ENCODE measurements around the gene ADGRG1. TPM values are rescaled to one million over a fixed set of nuclear protein-coding genes. Genes with fewer than 3 reads are reported as not detected.

ADGRG1 gene
- total and polyA plus RNA-seq, 2 donors (not counting 1 experiment from before 2014, with no cell fraction given): 1.6 to 1.8 TPM

GRCh38 chr16:57601801-57602478 lies 26.5 kb upstream of the ADGRG1 start:
- TF ChIP-seq EZH2 (IDR thresholded peaks at IDR 0.05; ENCODE audit: low read length, missing control alignments): no peak
- TF ChIP-seq, protein P1, sequence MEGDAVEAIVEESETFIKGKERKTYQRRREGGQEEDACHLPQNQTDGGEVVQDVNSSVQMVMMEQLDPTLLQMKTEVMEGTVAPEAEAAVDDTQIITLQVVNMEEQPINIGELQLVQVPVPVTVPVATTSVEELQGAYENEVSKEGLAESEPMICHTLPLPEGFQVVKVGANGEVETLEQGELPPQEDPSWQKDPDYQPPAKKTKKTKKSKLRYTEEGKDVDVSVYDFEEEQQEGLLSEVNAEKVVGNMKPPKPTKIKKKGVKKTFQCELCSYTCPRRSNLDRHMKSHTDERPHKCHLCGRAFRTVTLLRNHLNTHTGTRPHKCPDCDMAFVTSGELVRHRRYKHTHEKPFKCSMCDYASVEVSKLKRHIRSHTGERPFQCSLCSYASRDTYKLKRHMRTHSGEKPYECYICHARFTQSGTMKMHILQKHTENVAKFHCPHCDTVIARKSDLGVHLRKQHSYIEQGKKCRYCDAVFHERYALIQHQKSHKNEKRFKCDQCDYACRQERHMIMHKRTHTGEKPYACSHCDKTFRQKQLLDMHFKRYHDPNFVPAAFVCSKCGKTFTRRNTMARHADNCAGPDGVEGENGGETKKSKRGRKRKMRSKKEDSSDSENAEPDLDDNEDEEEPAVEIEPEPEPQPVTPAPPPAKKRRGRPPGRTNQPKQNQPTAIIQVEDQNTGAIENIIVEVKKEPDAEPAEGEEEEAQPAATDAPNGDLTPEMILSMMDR (conservative IDR thresholded peaks at IDR 0.05 in 1 of 2, IDR thresholded peaks at IDR 0.05 in 1 of 2; ENCODE audit: low read depth in 1 of 2, low read length in 2 of 2): no peak
- no peaks in the 10 kb centered on the region for H3K9me3 ChIP-seq (ENCODE audit: control insufficient read depth, insufficient read depth, low read depth, low read length)
- H2AFZ ChIP-seq (ENCODE audit: low read length): no peak overlapping the region
- no peaks in the 10 kb centered on the region for H3K79me2 ChIP-seq (ENCODE audit: control insufficient read depth, insufficient read depth, low read length)
- DNase-seq (ENCODE audit: low read depth in 2 of 2): peak in 1 of 2 donors; percentile 32
- H3K36me3 ChIP-seq (ENCODE audit: control insufficient read depth, insufficient read depth, low read length): no peaks in the 10 kb centered on the region
- H3K4me3 ChIP-seq (replicated peaks in 1 of 4; ENCODE audit: control extremely low read depth in 1 of 4, insufficient read depth in 1 of 4, low read depth in 3 of 4, low read length in 4 of 4): no peak overlapping the region
- no peak overlapping the region for H3K4me2 ChIP-seq (ENCODE audit: extremely low read depth, insufficient read depth, low read length)
- peaks cover 2% of the 10 kb centered on the region for H3K4me1 ChIP-seq (ENCODE audit: control insufficient read depth, extremely low read depth, insufficient read depth, low read length)
- H4K20me1 ChIP-seq (ENCODE audit: control insufficient read depth, extremely low read depth, insufficient read depth, low read length): no peaks in the 10 kb centered on the region
- H3K9ac ChIP-seq (ENCODE audit: insufficient read depth, low read length): no peak overlapping the region
- no peak overlapping the region for H3K27ac ChIP-seq (ENCODE audit: insufficient read depth, low read length)
- peaks cover 3% of the 10 kb centered on the region for H3K27me3 ChIP-seq (ENCODE audit: control insufficient read depth, insufficient read depth, low read length)

- Histone ChIP-seq H2AFZ (ENCODE audit: low read length) (no peak overlapping the region), H3K9me3 (ENCODE audit: control insufficient read depth, insufficient read depth, low read depth, low read length) (no peaks in the 10 kb centered on the region), H3K4me1 (ENCODE audit: control insufficient read depth, extremely low read depth, insufficient read depth, low read length) (peaks cover 2% of the 10 kb centered on the region), H3K4me3 (replicated peaks in 1 of 4; ENCODE audit: control extremely low read depth in 1 of 4, insufficient read depth in 1 of 4, low read depth in 3 of 4, low read length in 4 of 4) (no peak overlapping the region), H3K4me2 (ENCODE audit: extremely low read depth, insufficient read depth, low read length) (no peak overlapping the region), H4K20me1 (ENCODE audit: control insufficient read depth, extremely low read depth, insufficient read depth, low read length) (no peaks in the 10 kb centered on the region), H3K79me2 (ENCODE audit: control insufficient read depth, insufficient read depth, low read length) (no peaks in the 10 kb centered on the region), H3K9ac (ENCODE audit: insufficient read depth, low read length) (no peak overlapping the region), H3K36me3 (ENCODE audit: control insufficient read depth, insufficient read depth, low read length) (no peaks in the 10 kb centered on the region), H3K27ac (ENCODE audit: insufficient read depth, low read length) (no peak overlapping the region), H3K27me3 (ENCODE audit: control insufficient read depth, insufficient read depth, low read length) (peaks cover 3% of the 10 kb centered on the region)
- no peak for TF ChIP-seq EZH2 (IDR thresholded peaks at IDR 0.05; ENCODE audit: low read length, missing control alignments)
- TF ChIP-seq, protein P1 (conservative IDR thresholded peaks at IDR 0.05 in 1 of 2, IDR thresholded peaks at IDR 0.05 in 1 of 2; ENCODE audit: low read depth in 1 of 2, low read length in 2 of 2): no peak
- DNase-seq (ENCODE audit: low read depth in 2 of 2): no peak
Measured at GRCh38 chr16:57603115-57604024, 25.1 kb upstream of the ADGRG1 start.

- no peak overlapping the region for H3K4me3 ChIP-seq (replicated peaks in 1 of 4; ENCODE audit: control extremely low read depth in 1 of 4, insufficient read depth in 1 of 4, low read depth in 3 of 4, low read length in 4 of 4)
- H3K4me2 ChIP-seq (ENCODE audit: extremely low read depth, insufficient read depth, low read length): no peak overlapping the region
- H3K9ac ChIP-seq (ENCODE audit: insufficient read depth, low read length): no peak overlapping the region
- no peaks in the 10 kb centered on the region for H3K79me2 ChIP-seq (ENCODE audit: control insufficient read depth, insufficient read depth, low read length)
- peaks cover 2% of the 10 kb centered on the region for H3K4me1 ChIP-seq (ENCODE audit: control insufficient read depth, extremely low read depth, insufficient read depth, low read length)
- H4K20me1 ChIP-seq (ENCODE audit: control insufficient read depth, extremely low read depth, insufficient read depth, low read length): no peaks in the 10 kb centered on the region
- H3K36me3 ChIP-seq (ENCODE audit: control insufficient read depth, insufficient read depth, low read length): no peaks in the 10 kb centered on the region
- H3K27me3 ChIP-seq (ENCODE audit: control insufficient read depth, insufficient read depth, low read length): peaks cover 3% of the 10 kb centered on the region
- no peak for TF ChIP-seq EZH2 (IDR thresholded peaks at IDR 0.05; ENCODE audit: low read length, missing control alignments)
- no peaks in the 10 kb centered on the region for H3K9me3 ChIP-seq (ENCODE audit: control insufficient read depth, insufficient read depth, low read depth, low read length)
- no peak overlapping the region for H2AFZ ChIP-seq (ENCODE audit: low read length)
- no peak overlapping the region for H3K27ac ChIP-seq (ENCODE audit: insufficient read depth, low read length)
- no peak for DNase-seq (ENCODE audit: low read depth in 2 of 2)
Measured at GRCh38 chr16:57604177-57604576, 24.3 kb upstream of the ADGRG1 start.
